Gastroesophageal sphincter (tissue), 4 donors: Measurements from ENCODE around the gene RAB11FIP3. TPM values are rescaled to one million over a fixed set of nuclear protein-coding genes. Genes with fewer than 3 reads are reported as not detected.

Experiments
- ATAC-seq: fragments of 150-250 bp; one replicate; pipeline ENCODE4 v1.9.1; 2016; ENCODE audit warnings: mild to moderate bottlenecking, moderate library complexity
- H3K27ac ChIP-seq, 4 donors: fragments of 200-600 bp; sonication (generic) in 3 of 4; 1 replicate in 3 of 4; 2 replicates in 1 of 4; pipeline ENCODE4 v1.5.1; 2016 to 2019
- H3K27me3 ChIP-seq: fragments of 200-600 bp; sonication (generic); one replicate; pipeline ENCODE4 v1.5.1; 2019
- H3K36me3 ChIP-seq, 2 donors: fragments of 200-600 bp; sonication (generic); one replicate each; pipeline ENCODE4 v1.5.1; 2019; ENCODE audit warnings: control low read depth in 1 of 2
- H3K4me1 ChIP-seq, 3 donors: fragments of 200-600 bp; sonication (generic); 1 replicate in 2 of 3; 2 replicates in 1 of 3; pipeline ENCODE4 v1.5.1; 2016 to 2019; ENCODE audit warnings: control low read depth in 2 of 3
- H3K4me3 ChIP-seq, 2 donors: fragments of 200-600 bp; sonication (generic); one replicate each; pipeline ENCODE4 v1.5.1; 2019; ENCODE audit warnings: mild to moderate bottlenecking in 1 of 2, moderate library complexity in 1 of 2
- H3K9me3 ChIP-seq, 3 donors: fragments of 200-600 bp; sonication (generic); one replicate each; pipeline ENCODE4 v1.5.1; 2017 to 2019; ENCODE audit warnings: control low read depth in 2 of 3
- EP300 ChIP-seq: sonication (generic); formaldehyde crosslinking; IDR thresholded peaks from one replicate; pipeline ENCODE4 v1.6.1; 2017; ENCODE audit warnings: antibody characterized with exemption, mild to moderate bottlenecking
- POLR2A ChIP-seq, 2 donors: fragments of 450-650 bp; IDR thresholded peaks; one replicate each; pipeline ENCODE4 v1.6.1; 2017; ENCODE audit warnings: antibody characterized with exemption in 2 of 2, mild to moderate bottlenecking in 2 of 2, moderate library complexity in 1 of 2
- POLR2AphosphoS5 ChIP-seq: sonication (generic); formaldehyde crosslinking; IDR thresholded peaks from one replicate; pipeline ENCODE4 v1.6.1; 2017; ENCODE audit warnings: antibody characterized with exemption
- WGBS, 2 donors: methylation state at CpG; one replicate each; pipeline ENCODE4 v1.1.5; 2018; ENCODE audit warnings: low coverage in 1 of 2; 5-methylcytosine and 5-hydroxymethylcytosine counted together
- total RNA-seq, 4 donors: library from RNA; depleted of rRNA; stranded (reverse); fragments of >200 nt; gene quantifications; one replicate each; pipeline ENCODE4 v1.1.0, GENCODE V29; 2016
- TF ChIP-seq, protein P1 (sequence below), 4 experiments: fragments of 200-600 bp in 2 of 4; fragments of 450-650 bp in 2 of 4; sonication (generic) in 1 of 4; IDR thresholded peaks; one replicate each; pipeline ENCODE4 v1.5.1; 2017 to 2019; ENCODE audit warnings: antibody characterized with exemption in 4 of 4, mild to moderate bottlenecking in 2 of 4, moderate library complexity in 2 of 4

RAB11FIP3 gene
- total RNA-seq, 4 donors from 2014 or later, result 47.4 to 88.9 (median 58.6) TPM

DNA sequence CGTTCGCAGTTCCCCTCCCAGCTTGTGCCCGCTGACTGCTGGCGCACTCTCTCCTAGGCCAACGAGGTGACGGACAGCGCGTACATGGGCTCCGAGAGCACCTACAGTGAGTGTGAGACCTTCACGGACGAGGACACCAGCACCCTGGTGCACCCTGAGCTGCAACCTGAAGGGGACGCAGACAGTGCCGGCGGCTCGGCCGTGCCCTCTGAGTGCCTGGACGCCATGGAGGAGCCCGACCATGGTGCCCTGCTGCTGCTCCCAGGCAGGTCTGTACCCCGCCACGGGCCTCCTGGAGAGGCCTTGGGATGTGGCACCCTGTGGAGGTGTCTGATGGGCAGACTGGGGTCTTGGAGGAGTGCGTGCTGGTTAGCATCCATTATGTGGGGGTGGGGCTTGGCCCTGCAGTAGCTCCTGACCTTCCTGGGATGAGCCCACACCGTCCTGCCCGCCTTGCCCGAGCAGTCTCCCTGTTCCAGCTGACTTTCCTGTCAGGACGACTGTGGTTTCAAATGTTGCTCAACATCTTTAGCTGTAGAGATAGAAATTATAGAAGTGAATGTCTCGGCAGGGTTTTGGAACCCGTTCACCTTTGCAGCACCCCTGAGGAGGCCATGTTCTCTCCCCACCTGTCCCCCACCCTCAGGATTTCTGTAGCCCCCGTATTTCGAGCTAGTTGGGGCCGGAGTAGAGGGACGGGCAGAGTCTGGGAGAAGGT is 57.2 kb downstream of the RAB11FIP3 start:
- Histone ChIP-seq H3K4me3 (no peak overlapping the region), H3K36me3 (peaks cover 0 to 43% of the 10 kb centered on the region in 2 donors), H3K27me3 (no peaks in the 10 kb centered on the region), H3K27ac (no peak overlapping the region), H3K4me1 (no peaks in the 10 kb centered on the region), H3K9me3 (no peaks in the 10 kb centered on the region)
- WGBS, 2 donors, result 70 to 85% methylated on average over 4 to 10 of the region's 31 CpGs
- TF ChIP-seq POLR2AphosphoS5, result no peak
- no peak for TF ChIP-seq POLR2A (IDR thresholded peaks at IDR 0.05)
- TF ChIP-seq, protein P1, sequence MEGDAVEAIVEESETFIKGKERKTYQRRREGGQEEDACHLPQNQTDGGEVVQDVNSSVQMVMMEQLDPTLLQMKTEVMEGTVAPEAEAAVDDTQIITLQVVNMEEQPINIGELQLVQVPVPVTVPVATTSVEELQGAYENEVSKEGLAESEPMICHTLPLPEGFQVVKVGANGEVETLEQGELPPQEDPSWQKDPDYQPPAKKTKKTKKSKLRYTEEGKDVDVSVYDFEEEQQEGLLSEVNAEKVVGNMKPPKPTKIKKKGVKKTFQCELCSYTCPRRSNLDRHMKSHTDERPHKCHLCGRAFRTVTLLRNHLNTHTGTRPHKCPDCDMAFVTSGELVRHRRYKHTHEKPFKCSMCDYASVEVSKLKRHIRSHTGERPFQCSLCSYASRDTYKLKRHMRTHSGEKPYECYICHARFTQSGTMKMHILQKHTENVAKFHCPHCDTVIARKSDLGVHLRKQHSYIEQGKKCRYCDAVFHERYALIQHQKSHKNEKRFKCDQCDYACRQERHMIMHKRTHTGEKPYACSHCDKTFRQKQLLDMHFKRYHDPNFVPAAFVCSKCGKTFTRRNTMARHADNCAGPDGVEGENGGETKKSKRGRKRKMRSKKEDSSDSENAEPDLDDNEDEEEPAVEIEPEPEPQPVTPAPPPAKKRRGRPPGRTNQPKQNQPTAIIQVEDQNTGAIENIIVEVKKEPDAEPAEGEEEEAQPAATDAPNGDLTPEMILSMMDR (IDR thresholded peaks at IDR 0.05), result no peak
- no peak for TF ChIP-seq EP300
- ATAC-seq, result no peak

DNA sequence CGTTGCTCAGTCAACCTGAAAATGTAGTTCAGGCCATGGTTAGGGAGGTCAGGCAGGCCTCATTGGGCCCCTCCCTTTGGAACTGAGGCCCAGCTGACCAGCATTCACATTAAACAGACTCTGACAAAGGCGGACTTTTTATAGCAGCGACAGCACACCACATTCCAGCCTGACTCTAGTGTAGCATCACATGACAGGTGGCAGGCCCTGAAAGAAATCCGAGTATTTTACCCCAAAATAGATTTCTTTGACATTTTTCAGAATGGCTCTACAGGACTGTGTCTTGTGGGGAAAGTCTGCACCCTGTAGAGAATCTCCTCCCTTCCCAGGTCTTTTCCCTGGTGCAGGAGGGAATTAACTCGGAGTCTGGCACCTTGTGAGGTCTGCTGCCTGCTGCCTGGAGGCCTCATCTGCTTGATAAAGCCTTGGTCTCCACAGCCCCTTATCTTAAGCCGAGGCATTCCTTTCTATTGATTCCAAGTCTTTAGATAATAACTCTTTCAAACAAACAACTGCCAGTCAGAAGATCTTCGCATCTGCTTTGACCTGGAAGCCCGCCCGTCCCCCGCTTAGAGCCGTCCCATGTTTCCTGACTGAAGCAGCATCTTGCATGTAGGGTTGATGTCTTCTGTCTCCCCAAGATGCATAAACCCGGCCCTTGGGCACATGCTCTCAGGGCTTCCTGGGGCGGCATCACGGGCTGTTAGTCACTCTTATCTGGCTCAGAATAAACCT is 58.1 kb downstream of the RAB11FIP3 start:
- no peaks in the 10 kb centered on the region for H3K27me3 ChIP-seq
- no peak for TF ChIP-seq POLR2AphosphoS5
- TF ChIP-seq, protein P1 (IDR thresholded peaks at IDR 0.05), result no peak
- TF ChIP-seq POLR2A (IDR thresholded peaks at IDR 0.05), result no peak
- TF ChIP-seq EP300, result no peak
- H3K36me3 ChIP-seq, result peaks cover 0 to 47% of the 10 kb centered on the region in 2 donors
- H3K9me3 ChIP-seq, result no peaks in the 10 kb centered on the region
- no peak overlapping the region for H3K27ac ChIP-seq
- ATAC-seq, result no peak
- no peak overlapping the region for H3K4me3 ChIP-seq
- WGBS, 2 donors, result 57 to 58% methylated on average over 4 to 9 of the region's 14 CpGs
- H3K4me1 ChIP-seq, result no peaks in the 10 kb centered on the region

GRCh38 chr16:489606-490005 is 64.2 kb downstream of the RAB11FIP3 start:
- ATAC-seq, result no peak
- Histone ChIP-seq H3K36me3 (peaks cover 0 to 62% of the 10 kb centered on the region in 2 donors), H3K4me3 (no peak overlapping the region), H3K27me3 (no peaks in the 10 kb centered on the region), H3K9me3 (no peaks in the 10 kb centered on the region), H3K27ac (no peak overlapping the region), H3K4me1 (no peaks in the 10 kb centered on the region)
- no peak for TF ChIP-seq POLR2A (IDR thresholded peaks at IDR 0.05)
- TF ChIP-seq EP300, result no peak
- TF ChIP-seq, protein P1 (IDR thresholded peaks at IDR 0.05), result no peak
- no peak for TF ChIP-seq POLR2AphosphoS5
- WGBS, 2 donors, result 100% methylated on average over 3 of the region's 16 CpGs; no CpG with 5 or more reads in 1 of the 2 donors

- WGBS, 2 donors, result 72 to 79% methylated on average over 4 to 8 of the region's 10 CpGs
- peaks cover 0 to 56% of the 10 kb centered on the region in 2 donors for H3K36me3 ChIP-seq
- H3K27me3 ChIP-seq, result no peaks in the 10 kb centered on the region
- no peaks in the 10 kb centered on the region for H3K9me3 ChIP-seq
- H3K27ac ChIP-seq, result no peak overlapping the region
- H3K4me1 ChIP-seq, result no peaks in the 10 kb centered on the region
- TF ChIP-seq POLR2AphosphoS5 (no peak), POLR2A (IDR thresholded peaks at IDR 0.05) (no peak), EP300 (no peak)
- TF ChIP-seq, protein P1 (IDR thresholded peaks at IDR 0.05), result no peak
- no peak for ATAC-seq
- no peak overlapping the region for H3K4me3 ChIP-seq
These were observed 65.3 kb downstream of the RAB11FIP3 start for GRCh38 chr16:490768-491167.
